PFSK-1 (cell line): Measurements from ENCODE around the gene STK38L.

Experiments used
- FOXP2 ChIP-seq: optimal IDR thresholded peaks from 2 replicates; pipeline ENCODE3; 2011; ENCODE audit warnings: borderline replicate concordance, control low read depth, inconsistent platforms; ENCODE audit not compliant: insufficient read depth; ENCODE audit errors: extremely low read length, extremely low read depth
- POLR2AphosphoS5 ChIP-seq: IDR thresholded peaks from 2 replicates; pipeline ENCODE4 v1.6.1; 2012; ENCODE audit warnings: low read depth, mild to moderate bottlenecking, control low read depth, low read length, moderate library complexity
- REST ChIP-seq, 2 experiments: IDR thresholded peaks; 2 replicates each; pipeline versions ENCODE4 v1.6.1 to v1.8.0; 2011 to 2012; ENCODE audit warnings: low read depth in 2 of 2, low read length in 2 of 2, control low read depth in 1 of 2, inconsistent platforms in 1 of 2, mild to moderate bottlenecking in 1 of 2, moderate library complexity in 1 of 2; ENCODE audit not compliant: insufficient read depth in 1 of 2
- SIN3A ChIP-seq: IDR thresholded peaks from 2 replicates; pipeline ENCODE4 v1.6.1; 2012; ENCODE audit warnings: mild to moderate bottlenecking, low read length, moderate library complexity, borderline replicate concordance; ENCODE audit not compliant: insufficient read depth
- TAF1 ChIP-seq: IDR thresholded peaks from 2 replicates; pipeline ENCODE4 v1.6.1; 2012; ENCODE audit warnings: low read length, control low read depth, borderline replicate concordance; ENCODE audit not compliant: insufficient read depth

The STK38L gene

GRCh38 chr12:27297566-27297965, 53.5 kb downstream of the STK38L start:
- TF ChIP-seq POLR2AphosphoS5 (no peak), SIN3A (no peak), TAF1 (no peak), REST (IDR thresholded peaks at IDR 0.05; ENCODE audit: insufficient read depth in 1 of 2, low read depth in 2 of 2, low read length in 2 of 2) (no peak), FOXP2 (no peak)

- TF ChIP-seq FOXP2 (no peak), SIN3A (no peak), TAF1 (no peak), REST (IDR thresholded peaks at IDR 0.05; ENCODE audit: insufficient read depth in 1 of 2, low read depth in 2 of 2, low read length in 2 of 2) (no peak), POLR2AphosphoS5 (no peak)
Measured at GRCh38 chr12:27299102-27299501, 55.0 kb downstream of the STK38L start.

GRCh38 chr12:27300226-27300625, 56.1 kb downstream of the STK38L start:
- TF ChIP-seq REST (IDR thresholded peaks at IDR 0.05; ENCODE audit: insufficient read depth in 1 of 2, low read depth in 2 of 2, low read length in 2 of 2) = no peak
- no peak for TF ChIP-seq FOXP2
- TF ChIP-seq TAF1 = no peak
- TF ChIP-seq POLR2AphosphoS5 = no peak
- TF ChIP-seq SIN3A = no peak

- TF ChIP-seq FOXP2 (no peak), POLR2AphosphoS5 (no peak)
Measured at GRCh38 chr12:27303139-27304111, 59.3 kb downstream of the STK38L start.

- no peak for TF ChIP-seq SIN3A
- no peak for TF ChIP-seq POLR2AphosphoS5
- no peak for TF ChIP-seq REST (IDR thresholded peaks at IDR 0.05; ENCODE audit: insufficient read depth in 1 of 2, low read depth in 2 of 2, low read length in 2 of 2)
- no peak for TF ChIP-seq TAF1
- no peak for TF ChIP-seq FOXP2
Measured at GRCh38 chr12:27304856-27305255, 60.8 kb downstream of the STK38L start.
